NCI-H226 (cell line): ENCODE results near the gene HSD3B7.

Experiments
- DNase-seq: peaks from one replicate; pipeline ENCODE4 v3.0.0-alpha.2; 2015

The HSD3B7 gene

GRCh38 chr16:30983898-30984610 is 953 bp upstream of the HSD3B7 start:
- DNase-seq: no peak

GRCh38 chr16:30985401-30986128 is 558 bp downstream of the HSD3B7 start:
- peak; percentile 54 for DNase-seq

GRCh38 chr16:30986129-30986991 is 1.4 kb downstream of the HSD3B7 start:
- no peak for DNase-seq

- no peak for DNase-seq
Measured at GRCh38 chr16:30987581-30988190, 2.7 kb downstream of the HSD3B7 start.

GRCh38 chr16:30989469-30990047 is 4.6 kb downstream of the HSD3B7 start:
- no peak for DNase-seq

- DNase-seq: no peak
Measured at GRCh38 chr16:30990105-30990504, 5.1 kb downstream of the HSD3B7 start.

GRCh38 chr16:30991052-30991451 is 6.0 kb downstream of the HSD3B7 start:
- DNase-seq: no peak

GRCh38 chr16:30992276-30992780 is 7.3 kb downstream of the HSD3B7 start:
- no peak for DNase-seq

GRCh38 chr16:30992931-30993816 is 8.2 kb downstream of the HSD3B7 start:
- no peak for DNase-seq

GRCh38 chr16:30995927-30996323 is 10.9 kb downstream of the HSD3B7 start:
- no peak for DNase-seq

GRCh38 chr16:30996324-30996984 is 11.4 kb downstream of the HSD3B7 start:
- peak; percentile 87 for DNase-seq

- DNase-seq: peak; percentile 98
Measured at GRCh38 chr16:30996985-30997724, 12.1 kb downstream of the HSD3B7 start.

- DNase-seq: peak; percentile 98
Measured at GRCh38 chr16:30997725-30998711, 13.0 kb downstream of the HSD3B7 start.

GRCh38 chr16:30998852-30999761 is 14.1 kb downstream of the HSD3B7 start:
- no peak for DNase-seq

- no peak for DNase-seq
Measured at GRCh38 chr16:31000671-31001382, 15.8 kb downstream of the HSD3B7 start.

GRCh38 chr16:31001507-31002249 is 16.7 kb downstream of the HSD3B7 start:
- DNase-seq: no peak
